ENCODE results near the gene FILIP1L. TPM values are rescaled to one million over a fixed set of nuclear protein-coding genes. Genes with fewer than 3 reads are reported as not detected.

Gene FILIP1L
- total and polyA plus RNA-seq, 11 donors: 18.2 to 120 (median 77.3) TPM

- intact Hi-C loops (cut with DNase I): no loop called here
- WGBS, 4 donors: 74 to 86% (median 84%) methylated on average over 2 of the region's 2 CpGs
These were observed 8.0 kb upstream of the FILIP1L start for GRCh38 chr3:100122321-100122720.

DNA sequence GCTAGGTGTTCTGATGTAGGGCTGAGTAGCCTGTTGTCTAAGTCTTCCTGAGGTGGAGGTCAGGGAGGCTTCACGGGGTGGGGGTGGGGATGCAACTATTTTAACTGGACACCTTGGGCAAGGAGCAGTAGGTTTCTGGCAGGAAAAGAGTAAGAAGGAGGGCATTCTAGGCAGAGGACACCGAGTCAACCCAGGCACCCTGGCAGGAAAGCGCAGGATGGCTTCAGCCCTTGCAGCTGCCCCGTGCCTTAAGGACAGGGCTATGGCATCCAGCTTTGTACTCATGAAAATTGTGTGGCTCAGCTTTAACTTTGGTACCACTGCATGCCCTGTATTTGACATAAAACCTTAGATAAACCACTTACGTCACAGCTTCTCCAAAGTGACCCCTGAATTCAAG, 6.4 kb upstream of the FILIP1L start:
- no peaks in the 10 kb centered on the region for H3K9me3 ChIP-seq
- no peaks in the 10 kb centered on the region for H3K36me3 ChIP-seq
- no peak overlapping the region for H3K27ac ChIP-seq
- TF ChIP-seq, protein P1, sequence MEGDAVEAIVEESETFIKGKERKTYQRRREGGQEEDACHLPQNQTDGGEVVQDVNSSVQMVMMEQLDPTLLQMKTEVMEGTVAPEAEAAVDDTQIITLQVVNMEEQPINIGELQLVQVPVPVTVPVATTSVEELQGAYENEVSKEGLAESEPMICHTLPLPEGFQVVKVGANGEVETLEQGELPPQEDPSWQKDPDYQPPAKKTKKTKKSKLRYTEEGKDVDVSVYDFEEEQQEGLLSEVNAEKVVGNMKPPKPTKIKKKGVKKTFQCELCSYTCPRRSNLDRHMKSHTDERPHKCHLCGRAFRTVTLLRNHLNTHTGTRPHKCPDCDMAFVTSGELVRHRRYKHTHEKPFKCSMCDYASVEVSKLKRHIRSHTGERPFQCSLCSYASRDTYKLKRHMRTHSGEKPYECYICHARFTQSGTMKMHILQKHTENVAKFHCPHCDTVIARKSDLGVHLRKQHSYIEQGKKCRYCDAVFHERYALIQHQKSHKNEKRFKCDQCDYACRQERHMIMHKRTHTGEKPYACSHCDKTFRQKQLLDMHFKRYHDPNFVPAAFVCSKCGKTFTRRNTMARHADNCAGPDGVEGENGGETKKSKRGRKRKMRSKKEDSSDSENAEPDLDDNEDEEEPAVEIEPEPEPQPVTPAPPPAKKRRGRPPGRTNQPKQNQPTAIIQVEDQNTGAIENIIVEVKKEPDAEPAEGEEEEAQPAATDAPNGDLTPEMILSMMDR (IDR thresholded peaks at IDR 0.05): no peak
- no peak for TF ChIP-seq POLR2A (IDR thresholded peaks at IDR 0.05)
- 95 to 99% (median 97%) methylated on average over 5 of the region's 5 CpGs for WGBS, 4 donors
- no peak overlapping the region for H3K4me3 ChIP-seq
- H3K4me1 ChIP-seq: peaks cover 4 to 44% (median 31%) of the 10 kb centered on the region in 12 donors
- no peak for DNase-seq
- no peaks in the 10 kb centered on the region for H3K27me3 ChIP-seq
- no peak for ATAC-seq
- intact Hi-C loops (cut with DNase I): no loop called here

More at GRCh38 chr3:100122321-100122720, 8.0 kb upstream of the FILIP1L start:
- Histone ChIP-seq H3K4me1 (peaks cover 4 to 51% (median 36%) of the 10 kb centered on the region in 12 donors), H3K36me3 (no peaks in the 10 kb centered on the region), H3K9me3 (no peaks in the 10 kb centered on the region), H3K27me3 (no peaks in the 10 kb centered on the region), H3K4me3 (no peak overlapping the region), H3K27ac (peak overlapping the region in 2 of 12 donors; percentile 14 to 19)
- ATAC-seq (no peak), DNase-seq (no peak)
- TF ChIP-seq, protein P1 (IDR thresholded peaks at IDR 0.05): no peak
- TF ChIP-seq POLR2A (IDR thresholded peaks at IDR 0.05): no peak

GRCh38 chr3:100120012-100120411, 5.7 kb upstream of the FILIP1L start:
- no peak for DNase-seq
- peak overlapping the region in 1 of 12 donors; percentile 17 for H3K27ac ChIP-seq
- ATAC-seq: peak in 2 of 4 donors; percentile 34 to 47
- H3K36me3 ChIP-seq: no peaks in the 10 kb centered on the region
- intact Hi-C loops (cut with DNase I): no loop called here
- peaks cover 2 to 38% (median 24%) of the 10 kb centered on the region in 12 donors for H3K4me1 ChIP-seq
- H3K27me3 ChIP-seq: no peaks in the 10 kb centered on the region
- WGBS, 4 donors: 0 to 18% (median 13%) methylated on average over 1 of the region's 1 CpG
- H3K4me3 ChIP-seq: no peak overlapping the region
- no peaks in the 10 kb centered on the region for H3K9me3 ChIP-seq
- no peak for TF ChIP-seq POLR2A (IDR thresholded peaks at IDR 0.05)
- TF ChIP-seq, protein P1 (IDR thresholded peaks at IDR 0.05): no peak

DNA sequence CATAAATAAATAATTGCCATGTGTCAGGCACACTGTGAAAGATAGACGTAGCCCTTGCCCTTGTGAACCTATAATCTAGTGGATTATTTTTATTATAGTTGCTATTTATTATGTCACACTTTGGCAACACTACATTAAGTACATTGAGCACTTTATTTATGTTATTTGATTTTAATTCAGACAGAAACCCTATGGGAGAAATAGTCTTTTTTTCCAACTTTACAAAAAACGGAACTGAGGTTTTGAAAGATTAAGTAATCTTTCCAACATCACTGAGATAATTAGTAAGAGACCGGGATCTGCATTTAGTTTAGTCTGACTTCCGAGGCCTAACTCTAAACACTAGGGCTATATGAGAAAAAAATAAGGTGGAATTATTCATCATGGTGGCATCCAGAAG, 2.8 kb upstream of the FILIP1L start:
- no peak for ATAC-seq
- Histone ChIP-seq H3K4me1 (peaks cover 0 to 20% (median 10%) of the 10 kb centered on the region in 12 donors), H3K36me3 (no peaks in the 10 kb centered on the region), H3K9me3 (no peaks in the 10 kb centered on the region), H3K27ac (no peak overlapping the region), H3K27me3 (no peaks in the 10 kb centered on the region), H3K4me3 (no peak overlapping the region)
- DNase-seq: no peak
- TF ChIP-seq, protein P1 (IDR thresholded peaks at IDR 0.05): no peak
- no peak for TF ChIP-seq POLR2A (IDR thresholded peaks at IDR 0.05)
- intact Hi-C loops (cut with DNase I): no loop called here
- WGBS, 4 donors: 84 to 95% (median 87%) methylated on average over 4 of the region's 4 CpGs

Measured in heart left ventricle (tissue), 16 donors.